H9 (cell line): ENCODE data around the gene RBMS2. TPM values are rescaled to one million over a fixed set of nuclear protein-coding genes. Genes with fewer than 3 reads are reported as not detected.

Source experiments
- DNase-seq: peaks from one replicate; pipeline ENCODE4 v3.0.0-alpha.2; 2017
- H2AFZ ChIP-seq: one replicate; pipeline ENCODE4 v1.6.1; 2013; ENCODE audit warnings: mild to moderate bottlenecking, low read length, control low read depth, moderate library complexity
- H2AK5ac ChIP-seq: 2 replicates; pipeline ENCODE4 v1.6.1; 2013; ENCODE audit warnings: low read length, control low read depth, mixed read lengths; ENCODE audit not compliant: insufficient read length
- H2BK120ac ChIP-seq: one replicate; pipeline ENCODE4 v1.6.1; 2013; ENCODE audit warnings: low read depth, mild to moderate bottlenecking, low read length, control low read depth, inconsistent platforms; ENCODE audit not compliant: poor library complexity, severe bottlenecking
- H2BK12ac ChIP-seq: 2 replicates; pipeline ENCODE4 v1.6.1; 2013; ENCODE audit warnings: low read length, control low read depth, mixed read lengths, low read depth; ENCODE audit not compliant: insufficient read length
- H2BK15ac ChIP-seq: 2 replicates; pipeline ENCODE4 v1.6.1; 2013; ENCODE audit warnings: low read depth, low read length, control low read depth
- H2BK20ac ChIP-seq: one replicate; pipeline ENCODE4 v1.6.1; 2013; ENCODE audit warnings: low read depth, mild to moderate bottlenecking, low read length, control low read depth, inconsistent platforms; ENCODE audit not compliant: poor library complexity, severe bottlenecking
- H2BK5ac ChIP-seq: 2 replicates; pipeline ENCODE4 v1.6.1; 2013; ENCODE audit warnings: low read length, control low read depth, mixed read lengths; ENCODE audit not compliant: insufficient read length
- H3K14ac ChIP-seq: 2 replicates; pipeline ENCODE4 v1.6.1; 2013; ENCODE audit warnings: low read length, control low read depth; ENCODE audit not compliant: insufficient read depth
- H3K18ac ChIP-seq: 2 replicates; pipeline ENCODE4 v1.6.1; 2013; ENCODE audit warnings: low read depth, mild to moderate bottlenecking, mixed read lengths, low read length, control low read depth; ENCODE audit not compliant: insufficient read length
- H3K23ac ChIP-seq: 2 replicates; pipeline ENCODE4 v1.6.1; 2013; ENCODE audit warnings: low read length, control low read depth, mixed read lengths, low read depth; ENCODE audit not compliant: insufficient read length
- H3K23me2 ChIP-seq: 2 replicates; pipeline ENCODE4 v1.6.1; 2013; ENCODE audit warnings: low read depth, mild to moderate bottlenecking, mixed read lengths, low read length, control low read depth; ENCODE audit not compliant: insufficient read length, poor library complexity, severe bottlenecking
- H3K27ac ChIP-seq: 2 replicates; pipeline ENCODE4 v1.5.1; 2013; ENCODE audit warnings: low read length, control low read depth, mixed read lengths, low read depth; ENCODE audit not compliant: insufficient read length
- H3K27me3 ChIP-seq: 2 replicates; pipeline ENCODE4 v1.6.1; 2013; ENCODE audit warnings: low read length, control low read depth, inconsistent platforms; ENCODE audit not compliant: insufficient read depth
- H3K4ac ChIP-seq: 2 replicates; pipeline ENCODE4 v1.6.1; 2013; ENCODE audit warnings: low read depth, mild to moderate bottlenecking, control low read depth, inconsistent platforms, low read length, moderate library complexity
- H3K4me1 ChIP-seq: 2 replicates; pipeline ENCODE4 v1.6.1; 2013; ENCODE audit warnings: low read length, control low read depth, inconsistent platforms; ENCODE audit not compliant: insufficient read depth
- H3K4me2 ChIP-seq: 2 replicates; pipeline ENCODE4 v1.6.1; 2013; ENCODE audit warnings: low read length, control low read depth, mixed read lengths; ENCODE audit not compliant: insufficient read length, insufficient read depth
- H3K56ac ChIP-seq: 2 replicates; pipeline ENCODE4 v1.6.1; 2013; ENCODE audit warnings: low read depth, mild to moderate bottlenecking, mixed read lengths, low read length, control low read depth; ENCODE audit not compliant: insufficient read length
- H3K79me1 ChIP-seq: 2 replicates; pipeline ENCODE4 v1.6.1; 2013; ENCODE audit warnings: low read depth, mild to moderate bottlenecking, moderate library complexity, low read length, control low read depth, inconsistent platforms; ENCODE audit not compliant: insufficient read depth, poor library complexity, severe bottlenecking
- H3K79me2 ChIP-seq: 2 replicates; pipeline ENCODE4 v1.6.1; 2013; ENCODE audit warnings: low read length, control low read depth, inconsistent platforms; ENCODE audit not compliant: insufficient read depth
- H3K9ac ChIP-seq: 2 replicates; pipeline ENCODE4 v1.6.1; 2013; ENCODE audit warnings: low read length, control low read depth, mixed read lengths; ENCODE audit not compliant: insufficient read length; ENCODE audit errors: extremely low read depth
- H3K9me3 ChIP-seq: one replicate; pipeline ENCODE4 v1.6.1; 2013; ENCODE audit warnings: low read depth, low read length, inconsistent platforms; ENCODE audit not compliant: control insufficient read depth
- H3T11ph ChIP-seq: one replicate; pipeline ENCODE4 v1.6.1; 2013; ENCODE audit warnings: mild to moderate bottlenecking, low read length, control low read depth, inconsistent platforms
- H4K20me1 ChIP-seq: one replicate; pipeline ENCODE4 v1.6.1; 2013; ENCODE audit not compliant: control insufficient read depth, insufficient read length, insufficient read depth
- H4K5ac ChIP-seq: 2 replicates; pipeline ENCODE4 v1.6.1; 2013; ENCODE audit warnings: low read depth, mild to moderate bottlenecking, mixed read lengths, low read length, control low read depth; ENCODE audit not compliant: insufficient read length
- H4K8ac ChIP-seq: replicated peaks from 2 replicates; pipeline ENCODE4 v1.6.1; 2013; ENCODE audit warnings: low read length, control low read depth, mixed read lengths, low read depth; ENCODE audit not compliant: insufficient read length
- H4K91ac ChIP-seq: 2 replicates; pipeline ENCODE4 v1.6.1; 2013; ENCODE audit warnings: low read depth, mild to moderate bottlenecking, moderate library complexity, mixed read lengths, low read length, control low read depth; ENCODE audit not compliant: insufficient read length
- H3K27ac Mint-ChIP-seq, 3 experiments: 2 replicates in 2 of 3; 3 replicates in 1 of 3; pipeline ENCODE4 v1.8.0; 2020 to 2021; ENCODE audit warnings: mixed read lengths in 3 of 3, mild to moderate bottlenecking in 1 of 3, moderate library complexity in 1 of 3
- H3K27me3 Mint-ChIP-seq: 2 replicates; pipeline ENCODE4 v1.8.0; 2021; ENCODE audit warnings: low read depth, mild to moderate bottlenecking, moderate library complexity, mixed read lengths
- H3K36me3 Mint-ChIP-seq, 3 experiments: 2 replicates in 2 of 3; 3 replicates in 1 of 3; pipeline ENCODE4 v1.8.0; 2020 to 2021; ENCODE audit warnings: low read depth in 3 of 3, mixed read lengths in 3 of 3; ENCODE audit not compliant: insufficient read depth in 1 of 3
- H3K4me1 Mint-ChIP-seq, 2 experiments: 2 replicates each; pipeline ENCODE4 v1.8.0; 2020; ENCODE audit warnings: mixed read lengths in 2 of 2
- H3K4me3 Mint-ChIP-seq, 2 experiments: 2 replicates in 1 of 2; 3 replicates in 1 of 2; pipeline ENCODE4 v1.8.0; 2020 to 2021; ENCODE audit warnings: mild to moderate bottlenecking in 2 of 2, mixed read lengths in 2 of 2, moderate library complexity in 1 of 2
- H3K9me3 Mint-ChIP-seq, 2 experiments: 2 replicates in 1 of 2; 3 replicates in 1 of 2; pipeline ENCODE4 v1.8.0; 2020; ENCODE audit warnings: mild to moderate bottlenecking in 2 of 2, mixed read lengths in 2 of 2, moderate library complexity in 1 of 2
- WGBS: extraction: QIAGEN DNeasy Blood & Tissue Kit; methylation state at CpG from one replicate; pipeline ENCODE4 v1.1.7; 2013; ENCODE audit warnings: missing lambda C conversion rate, low lambda C conversion rate, mixed read lengths; ENCODE audit not compliant: insufficient read length; ENCODE audit errors: extremely low coverage; 5-methylcytosine and 5-hydroxymethylcytosine counted together
- total RNA-seq: library from RNA; stranded (reverse); gene quantifications from 2 replicates; pipeline ENCODE4 v1.2.1, GENCODE V29; 2021
- TF ChIP-seq, protein P1 (sequence below): fragments of 200-600 bp; sonication (generic); conservative IDR thresholded peaks from 3 replicates; pipeline ENCODE4 v1.8.0; 2021; ENCODE audit warnings: antibody characterized with exemption, mild to moderate bottlenecking

The RBMS2 gene
- total RNA-seq, 1 experiment from 2014 or later, result 9.5 TPM

DNA sequence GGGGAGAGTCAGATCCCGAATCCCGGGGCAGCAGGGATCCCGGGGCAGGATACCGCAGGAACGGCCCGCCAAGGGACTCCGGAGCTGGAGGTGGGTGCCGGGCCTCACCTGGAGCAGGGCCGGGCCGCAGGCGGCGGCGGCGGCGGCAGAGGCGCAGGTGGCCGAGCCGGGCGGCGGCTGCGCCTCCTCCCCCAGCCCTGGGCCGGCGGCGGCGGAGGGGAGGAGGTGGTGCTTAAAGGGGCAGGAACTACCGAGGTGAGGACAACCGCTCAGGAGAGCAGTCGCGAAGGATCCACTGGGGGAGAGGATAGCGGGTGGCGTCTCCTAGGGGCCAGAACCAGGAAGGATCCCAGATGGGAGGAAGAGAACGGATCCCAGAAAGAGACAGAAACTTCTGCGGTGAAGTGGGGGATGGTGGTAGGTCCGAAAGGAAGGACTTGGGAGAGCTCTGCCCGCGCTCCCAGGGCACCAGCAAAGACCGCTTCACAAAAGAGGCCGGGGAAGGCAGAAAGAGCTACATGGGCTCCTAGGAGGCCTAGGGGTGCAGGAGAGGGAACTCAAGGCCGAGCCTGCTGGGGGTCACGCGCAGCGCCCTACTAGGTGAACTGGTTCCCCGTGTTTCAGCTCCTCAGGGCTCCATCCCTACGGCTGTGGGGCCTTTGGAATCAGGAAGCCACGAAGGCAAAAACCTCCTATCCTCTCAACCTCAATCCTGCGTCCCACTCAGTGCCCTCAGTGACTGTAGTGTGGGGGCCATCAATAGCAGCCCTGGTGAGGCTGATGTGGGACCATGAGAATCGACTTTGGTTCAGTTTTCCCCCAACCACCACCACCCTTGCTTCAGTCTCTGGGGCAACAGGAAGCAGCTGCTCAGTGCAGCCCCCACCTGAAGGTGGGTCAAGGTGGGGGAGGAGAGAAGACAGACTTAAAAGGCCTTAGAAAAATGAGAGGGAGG is 113.5 kb downstream of the RBMS2 start:
- no peak overlapping the region for H2AK5ac ChIP-seq
- peak overlapping the region; percentile 92 to 95 for H3K4me3 Mint-ChIP-seq
- TF ChIP-seq, protein P1, sequence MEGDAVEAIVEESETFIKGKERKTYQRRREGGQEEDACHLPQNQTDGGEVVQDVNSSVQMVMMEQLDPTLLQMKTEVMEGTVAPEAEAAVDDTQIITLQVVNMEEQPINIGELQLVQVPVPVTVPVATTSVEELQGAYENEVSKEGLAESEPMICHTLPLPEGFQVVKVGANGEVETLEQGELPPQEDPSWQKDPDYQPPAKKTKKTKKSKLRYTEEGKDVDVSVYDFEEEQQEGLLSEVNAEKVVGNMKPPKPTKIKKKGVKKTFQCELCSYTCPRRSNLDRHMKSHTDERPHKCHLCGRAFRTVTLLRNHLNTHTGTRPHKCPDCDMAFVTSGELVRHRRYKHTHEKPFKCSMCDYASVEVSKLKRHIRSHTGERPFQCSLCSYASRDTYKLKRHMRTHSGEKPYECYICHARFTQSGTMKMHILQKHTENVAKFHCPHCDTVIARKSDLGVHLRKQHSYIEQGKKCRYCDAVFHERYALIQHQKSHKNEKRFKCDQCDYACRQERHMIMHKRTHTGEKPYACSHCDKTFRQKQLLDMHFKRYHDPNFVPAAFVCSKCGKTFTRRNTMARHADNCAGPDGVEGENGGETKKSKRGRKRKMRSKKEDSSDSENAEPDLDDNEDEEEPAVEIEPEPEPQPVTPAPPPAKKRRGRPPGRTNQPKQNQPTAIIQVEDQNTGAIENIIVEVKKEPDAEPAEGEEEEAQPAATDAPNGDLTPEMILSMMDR, result peak; percentile 50; the same call in 2 of the 3 replicates
- peak overlapping the region; percentile 90 for H3K4me2 ChIP-seq
- H3K14ac ChIP-seq, result peak overlapping the region; percentile 76
- no peaks in the 10 kb centered on the region for H3K79me1 ChIP-seq
- peak overlapping the region; percentile 55 for H3K9ac ChIP-seq
- H3K23me2 ChIP-seq, result peaks cover 25% of the 10 kb centered on the region
- no peaks in the 10 kb centered on the region for H3K27me3 Mint-ChIP-seq
- peak overlapping the region; percentile 70 for H3K18ac ChIP-seq
- no peak overlapping the region for H2BK120ac ChIP-seq
- no peak overlapping the region for H2BK15ac ChIP-seq
- no CpG with 5 or more reads among the region's 47 CpGs for WGBS
- H3K36me3 Mint-ChIP-seq, result peaks cover 22 to 31% (median 25%) of the 10 kb centered on the region in 3 experiments; a peak in 6 of 7 replicates
- H4K5ac ChIP-seq, result no peak overlapping the region
- no peak overlapping the region for H2BK12ac ChIP-seq
- H3K27ac ChIP-seq, result no peak overlapping the region
- no peak overlapping the region for H2AFZ ChIP-seq
- 0 out of 2 replicates have a peak, but pooled peaks cover 1% of the 10 kb centered on the region for H3K79me2 ChIP-seq
- DNase-seq, result peak; percentile 85
- no peak overlapping the region for H4K91ac ChIP-seq
- H3K4me1 Mint-ChIP-seq, result peaks cover 70% of the 10 kb centered on the region in 2 experiments
- H4K20me1 ChIP-seq, result no peaks in the 10 kb centered on the region
- H3K27me3 ChIP-seq, result no peaks in the 10 kb centered on the region
- H3K9me3 ChIP-seq, result no peaks in the 10 kb centered on the region
- peaks cover 14% of the 10 kb centered on the region; the same call in 1 of the 2 replicates for H3K4me1 ChIP-seq
- H2BK5ac ChIP-seq, result no peak overlapping the region
- H3K9me3 Mint-ChIP-seq, result peaks cover 0 to 6% of the 10 kb centered on the region in 2 experiments; a peak in 1 of 5 replicates
- H3K4ac ChIP-seq, result no peak overlapping the region
- no peak overlapping the region for H4K8ac ChIP-seq
- peak overlapping the region; percentile 98 to 99 (median 98) for H3K27ac Mint-ChIP-seq
- H2BK20ac ChIP-seq, result no peak overlapping the region
- no peak overlapping the region for H3K56ac ChIP-seq
- H3K23ac ChIP-seq, result no peak overlapping the region
- H3T11ph ChIP-seq, result no peak overlapping the region
